ENCODE results near the gene ALG13.
"Not testable (repeated sequence)": the region's sequence is repeated elsewhere in the genome, so short reads cannot be mapped to it uniquely, and the experiment has no call there.

The ALG13 gene

DNA sequence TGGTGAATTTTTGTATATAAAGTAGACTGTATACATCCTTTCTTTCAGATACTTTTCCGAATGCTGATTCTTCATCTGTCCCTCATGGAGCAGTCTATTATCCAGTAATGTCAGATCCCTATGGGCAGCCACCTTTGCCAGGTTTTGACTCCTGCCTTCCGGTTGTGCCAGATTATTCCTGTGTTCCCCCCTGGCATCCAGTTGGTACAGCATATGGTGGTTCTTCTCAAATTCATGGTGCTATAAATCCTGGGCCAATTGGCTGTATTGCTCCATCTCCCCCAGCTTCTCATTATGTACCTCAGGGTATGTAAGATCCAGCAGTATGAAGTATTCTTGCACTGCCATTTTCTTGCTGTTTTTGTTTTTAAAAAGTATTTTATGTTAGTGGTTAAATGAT is 78.7 kb downstream of the ALG13 start:
- DNase-seq (ENCODE audit: low spot score) = no peak

DNA sequence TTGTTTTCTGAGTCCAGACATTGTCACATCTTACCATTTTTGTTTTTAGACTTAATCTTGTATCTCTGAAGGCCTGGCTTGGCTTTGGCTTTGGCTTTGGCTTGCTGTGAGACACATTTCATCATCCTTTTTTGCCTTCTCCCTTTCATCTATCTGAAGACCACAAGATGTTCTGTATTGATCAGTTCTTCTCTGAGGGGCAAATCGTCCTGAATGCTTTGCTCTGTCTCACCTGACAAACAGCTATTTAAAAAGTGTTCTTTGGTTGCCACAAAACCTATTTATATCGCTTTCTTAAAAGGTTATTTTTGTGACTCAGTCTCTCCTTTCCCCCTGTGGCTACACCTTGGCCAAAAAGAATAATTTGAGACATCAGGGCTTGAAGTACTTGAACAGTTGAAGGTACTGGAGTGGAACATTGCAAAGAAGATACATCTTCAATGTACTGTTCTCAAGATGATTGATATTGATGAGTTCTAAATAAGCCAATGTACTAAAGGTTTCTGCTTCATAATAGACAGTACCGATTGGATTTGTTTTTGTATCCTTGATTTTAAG is 80.7 kb downstream of the ALG13 start:
- no peak for DNase-seq (ENCODE audit: low spot score)

- no peak for DNase-seq (ENCODE audit: low spot score)
These were observed 97.6 kb downstream of the ALG13 start for GRCh38 chrX:111778591-111778990.

DNA sequence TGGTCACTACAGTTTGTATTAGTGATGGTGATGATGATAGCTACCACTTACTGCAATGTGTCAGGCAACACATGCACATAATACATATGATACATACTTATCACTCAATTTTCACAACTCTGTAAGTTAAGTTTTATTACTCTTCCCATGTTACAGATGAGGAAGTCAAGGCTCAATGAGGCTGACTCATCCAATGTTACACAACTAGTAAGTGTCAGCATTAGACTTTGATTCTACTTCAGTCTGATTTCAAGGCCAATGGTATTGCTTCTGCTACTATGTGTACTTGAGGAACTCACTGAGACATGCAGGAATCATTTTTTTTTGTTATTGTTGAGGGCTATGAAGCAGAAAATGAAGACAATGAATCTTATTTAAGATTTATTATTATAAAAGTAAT is 98.6 kb downstream of the ALG13 start:
- no peak for DNase-seq (ENCODE audit: low spot score)

- DNase-seq (ENCODE audit: low spot score) = no peak
These were observed 103.7 kb downstream of the ALG13 start for GRCh38 chrX:111784667-111785066.

GRCh38 chrX:111790054-111790453 is 109.1 kb downstream of the ALG13 start:
- not testable (repeated sequence) for DNase-seq (ENCODE audit: low spot score)

All from NAMALWA (cell line).